LoVo (cell line): ENCODE measurements around the gene PEX14.

ENCODE experiments used
- DNase-seq: peaks from one replicate; pipeline ENCODE4 v3.0.0-alpha.2; 2016; ENCODE audit warnings: low spot score

PEX14 gene

DNA sequence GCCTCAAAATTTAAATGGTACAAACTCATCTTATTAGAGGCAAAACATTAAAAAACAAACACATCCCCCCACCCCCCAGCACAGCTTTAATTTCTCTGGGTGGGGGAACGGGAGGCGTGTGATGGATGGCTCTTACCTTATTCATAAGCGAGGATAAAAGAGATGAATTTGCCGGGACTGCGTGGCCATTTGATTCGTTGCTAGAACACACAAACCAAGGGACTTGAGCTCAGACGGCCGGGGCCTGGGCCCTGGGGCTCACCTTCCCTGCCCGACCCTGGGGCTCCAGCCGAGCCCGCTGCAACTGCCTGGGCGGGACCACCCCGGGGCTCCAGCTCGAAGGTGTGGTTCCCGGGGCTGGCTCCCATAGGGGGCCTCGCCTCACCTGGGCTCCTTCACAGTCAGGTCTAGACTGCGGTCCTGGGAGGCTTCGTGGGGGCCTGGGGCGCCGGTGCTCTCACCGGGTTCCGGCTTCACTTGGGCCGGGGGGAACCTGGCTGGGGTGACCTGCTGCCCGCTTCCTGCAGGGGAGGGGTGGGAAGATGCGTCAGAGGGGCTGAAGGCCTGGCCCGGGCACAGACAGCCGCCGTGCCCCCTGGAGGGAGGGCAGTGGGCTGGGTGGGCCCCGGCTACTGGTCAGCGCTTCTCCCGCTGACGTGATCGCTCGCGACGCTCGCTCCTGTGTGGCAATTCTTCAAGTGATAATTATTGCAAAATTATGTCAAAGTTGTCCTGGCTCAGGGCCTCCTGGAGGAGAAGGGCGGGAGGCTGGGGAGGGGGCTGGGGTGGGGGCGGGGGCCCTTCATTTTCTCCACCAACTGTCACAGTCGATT is 176.0 kb downstream of the PEX14 start:
- no peak for DNase-seq

DNA sequence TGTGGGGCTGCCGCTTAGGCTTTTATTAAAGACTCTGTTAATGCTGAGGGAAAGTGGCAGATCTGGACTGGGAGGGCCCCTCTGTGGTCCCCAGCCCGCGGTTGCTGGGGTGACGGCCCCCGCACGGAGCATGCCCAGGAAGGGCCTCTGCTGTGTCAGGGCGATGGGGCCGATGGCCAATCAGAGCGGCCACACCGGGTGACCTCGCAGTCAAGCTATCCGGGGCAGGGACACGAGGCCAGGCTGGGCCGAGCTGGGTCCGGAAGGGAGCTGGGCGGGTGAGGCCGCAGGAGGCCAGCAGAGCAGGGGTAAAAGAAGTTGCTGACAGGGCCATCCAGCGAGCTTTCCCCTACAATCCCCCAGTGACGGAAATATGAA is 176.6 kb downstream of the PEX14 start:
- no peak for DNase-seq

DNA sequence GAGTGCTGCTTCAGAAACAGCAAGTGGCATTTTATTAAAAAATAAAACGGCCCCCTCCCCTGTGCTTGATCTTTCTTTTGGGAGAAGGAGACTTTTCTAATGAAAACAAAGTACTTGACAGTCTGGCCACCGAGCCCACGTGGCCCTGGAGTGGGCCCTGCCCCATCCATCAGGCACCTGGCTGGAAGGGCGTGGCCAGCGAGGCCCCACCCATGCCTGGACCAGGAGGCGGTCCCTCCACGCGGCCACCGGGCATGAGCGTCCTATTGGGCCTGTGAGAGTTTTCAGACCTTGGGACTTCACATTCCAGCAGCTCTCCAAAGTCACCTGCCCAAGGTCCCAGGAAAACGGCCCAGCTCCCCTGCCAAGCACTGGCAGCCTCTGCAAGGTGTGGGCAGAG is 177.0 kb downstream of the PEX14 start:
- no peak for DNase-seq

DNA sequence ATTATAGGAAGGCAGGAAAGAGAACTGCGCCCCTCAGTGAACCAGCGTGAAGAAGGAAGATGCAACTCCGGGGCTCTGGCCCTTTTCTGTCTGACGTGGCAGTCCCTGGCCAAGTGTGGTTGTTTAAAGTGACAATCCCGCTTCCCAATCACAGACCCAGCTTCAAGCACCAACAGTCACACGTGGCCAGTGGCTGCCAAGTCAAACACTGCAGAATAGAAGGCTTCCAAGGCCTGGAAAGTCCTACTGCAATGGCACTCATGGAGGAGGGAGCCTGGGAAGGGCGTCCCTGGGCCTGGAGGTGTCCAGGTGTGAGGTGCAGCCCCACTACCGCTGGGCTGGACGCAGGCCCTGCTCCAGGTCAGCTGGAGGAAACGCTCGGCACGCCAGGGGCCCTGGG is 177.9 kb downstream of the PEX14 start:
- DNase-seq = no peak

DNA sequence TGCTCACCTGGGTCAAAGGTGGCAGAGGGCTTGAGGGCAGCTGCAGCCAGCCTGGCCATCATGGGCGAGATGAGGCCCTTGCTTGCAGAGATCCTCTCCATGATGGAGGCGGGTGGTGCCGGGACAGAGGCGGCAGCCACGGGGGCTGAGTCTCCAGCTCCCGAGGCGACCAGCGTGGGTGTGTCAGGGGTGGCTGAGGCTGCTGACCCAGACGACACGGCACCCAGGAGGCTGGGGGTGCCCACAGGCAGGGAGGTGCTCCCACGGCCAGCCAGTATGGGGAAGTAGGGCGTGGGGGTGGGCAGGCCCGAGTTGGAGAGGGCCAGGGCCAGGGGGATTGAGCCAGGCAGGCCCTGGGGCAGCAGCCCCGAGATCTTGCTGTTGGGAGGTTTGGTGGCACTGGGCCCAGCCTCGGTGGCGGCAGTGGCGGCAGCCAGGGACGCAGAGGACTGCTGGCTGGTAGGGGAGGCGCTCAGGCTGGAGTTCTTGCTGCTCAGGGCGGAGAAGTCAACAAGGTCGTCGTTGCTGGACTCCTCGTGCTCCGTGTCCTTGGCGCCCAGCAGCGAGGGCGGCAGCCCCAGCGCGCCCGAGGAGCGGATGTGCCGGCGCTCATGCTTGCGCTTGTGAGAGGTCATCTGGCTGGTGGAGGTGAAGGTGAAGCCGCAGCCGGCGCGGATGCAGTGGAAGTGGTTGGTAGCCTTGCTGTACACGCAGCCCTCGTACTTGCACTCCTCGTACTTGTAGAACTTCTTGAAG is 178.8 kb downstream of the PEX14 start:
- no peak for DNase-seq

DNA sequence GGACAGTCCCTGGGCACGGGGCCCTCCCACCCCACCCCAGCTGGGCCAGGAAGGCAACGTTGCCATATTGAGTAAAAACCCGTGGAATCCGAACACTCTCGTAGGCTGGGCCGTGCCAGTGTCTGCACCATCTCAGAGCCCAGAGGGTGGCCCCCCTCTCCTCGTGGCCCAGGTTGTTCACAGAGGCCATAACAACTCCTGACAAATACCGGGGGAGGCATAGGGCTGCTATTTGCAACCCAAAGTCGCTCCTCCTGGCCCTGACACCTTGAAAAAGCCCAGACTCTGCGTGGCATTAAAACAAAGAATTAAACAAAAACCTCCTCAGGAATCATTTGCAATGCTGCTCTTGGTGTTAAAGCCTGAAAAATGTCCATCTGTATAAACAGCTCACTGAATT is 180.3 kb downstream of the PEX14 start:
- DNase-seq = no peak

DNA sequence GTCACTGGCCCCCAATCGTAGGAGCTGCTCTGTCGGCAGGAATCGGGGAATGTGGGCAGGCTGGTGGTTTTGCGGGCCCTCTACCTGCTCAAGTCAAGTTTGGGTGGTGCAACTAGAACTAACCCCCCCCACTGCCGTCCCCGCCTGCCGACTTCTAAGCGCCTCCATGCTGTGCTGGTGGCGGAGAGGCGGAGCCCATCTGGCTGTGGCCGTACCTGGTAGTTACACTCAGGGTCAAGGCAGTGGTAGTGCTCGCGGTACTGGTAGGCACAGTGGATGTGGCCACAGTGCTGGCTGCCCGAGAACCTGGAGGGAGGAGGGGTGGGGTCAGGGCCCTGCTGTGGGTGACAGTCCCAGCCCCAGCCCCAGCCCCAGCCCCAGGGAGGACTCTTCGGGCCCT is 181.7 kb downstream of the PEX14 start:
- DNase-seq = no peak

DNA sequence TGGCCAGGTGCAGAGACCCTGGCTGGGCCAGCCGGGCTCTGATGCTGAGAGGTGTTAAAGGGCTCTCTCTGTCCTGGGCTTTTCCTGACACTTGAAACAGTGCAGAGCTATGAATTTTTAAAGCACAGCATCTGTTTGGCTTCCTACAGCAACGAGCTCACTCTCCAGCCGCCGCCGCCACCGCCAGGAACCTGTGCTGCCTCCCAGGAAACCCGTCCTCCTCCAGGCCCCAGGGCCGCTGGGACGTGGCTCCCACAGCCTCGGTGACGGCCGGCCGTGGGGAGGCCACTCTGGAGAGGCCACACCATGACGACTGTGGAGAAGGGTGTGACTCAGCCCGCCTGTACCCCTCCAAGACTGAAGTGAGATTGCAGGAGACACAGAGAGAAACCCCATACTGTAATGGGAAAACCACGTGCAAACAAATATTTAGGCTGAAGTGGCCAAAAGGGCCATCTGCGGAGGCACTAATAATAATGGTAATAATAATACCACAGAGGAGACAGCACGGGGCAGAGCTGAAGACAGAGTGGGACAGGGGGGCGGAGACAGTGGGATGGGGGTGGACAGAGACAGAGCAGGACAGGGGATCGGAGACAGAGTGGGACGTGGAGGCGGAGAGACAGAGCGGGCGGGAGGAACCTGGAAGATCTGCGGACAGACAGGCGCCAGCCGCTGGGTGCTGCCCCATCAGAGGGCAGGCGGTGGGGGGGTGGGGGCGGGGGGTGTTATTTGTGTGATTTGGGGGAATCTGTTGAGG is 182.5 kb downstream of the PEX14 start:
- no peak for DNase-seq

DNA sequence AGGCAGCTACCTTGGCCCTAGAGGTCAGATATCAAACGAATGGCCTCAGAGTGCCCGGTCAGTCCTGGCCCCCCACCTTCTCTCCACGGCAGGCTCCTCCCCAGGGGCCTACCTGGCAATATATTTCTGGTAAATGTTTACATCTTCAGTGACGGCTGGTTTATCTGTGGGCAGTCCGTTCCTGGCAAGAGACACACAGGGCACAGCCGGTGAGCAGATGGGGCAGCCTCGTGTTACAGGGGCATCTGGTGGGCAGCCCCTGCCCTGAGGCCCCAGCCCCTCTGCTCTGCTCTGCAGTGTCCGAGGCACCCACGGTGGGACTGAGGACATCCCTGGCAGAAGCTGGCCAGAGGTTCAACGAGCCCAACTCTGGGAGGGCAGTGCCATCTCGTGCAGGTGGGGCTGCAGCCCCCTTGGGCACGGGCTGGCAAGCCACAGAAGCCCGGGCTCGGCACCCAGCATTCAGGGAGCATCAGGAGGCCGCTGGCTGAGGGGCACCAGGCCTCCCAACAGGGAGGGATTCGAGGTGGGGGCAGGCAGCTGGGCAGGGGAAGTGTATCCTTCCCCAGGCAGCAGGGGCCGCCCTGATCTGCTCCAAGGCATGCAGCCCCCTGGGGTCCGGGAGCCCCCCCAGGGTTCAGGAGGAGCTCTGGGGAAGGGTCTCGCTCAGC is 183.8 kb downstream of the PEX14 start:
- no peak for DNase-seq

DNA sequence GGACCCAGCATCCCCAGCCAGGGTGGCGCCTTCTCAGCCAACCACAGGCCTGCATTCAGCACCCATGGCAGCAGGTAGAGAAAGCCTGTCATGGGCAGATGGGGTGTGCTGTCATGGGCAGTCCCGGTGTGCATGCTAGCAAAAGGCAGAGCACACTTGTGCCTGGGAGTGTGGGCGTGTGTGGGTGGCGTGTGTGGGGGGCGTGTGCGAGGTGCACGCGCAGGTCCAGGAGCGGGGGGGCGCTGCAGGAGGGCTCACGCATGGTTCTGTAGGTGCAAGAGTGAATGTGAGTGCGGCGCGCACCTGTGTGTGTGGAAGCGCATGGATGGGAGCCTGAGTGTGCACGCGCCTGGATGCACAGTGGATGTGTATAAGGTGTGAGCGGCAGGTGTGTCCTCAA is 184.5 kb downstream of the PEX14 start:
- no peak for DNase-seq

DNA sequence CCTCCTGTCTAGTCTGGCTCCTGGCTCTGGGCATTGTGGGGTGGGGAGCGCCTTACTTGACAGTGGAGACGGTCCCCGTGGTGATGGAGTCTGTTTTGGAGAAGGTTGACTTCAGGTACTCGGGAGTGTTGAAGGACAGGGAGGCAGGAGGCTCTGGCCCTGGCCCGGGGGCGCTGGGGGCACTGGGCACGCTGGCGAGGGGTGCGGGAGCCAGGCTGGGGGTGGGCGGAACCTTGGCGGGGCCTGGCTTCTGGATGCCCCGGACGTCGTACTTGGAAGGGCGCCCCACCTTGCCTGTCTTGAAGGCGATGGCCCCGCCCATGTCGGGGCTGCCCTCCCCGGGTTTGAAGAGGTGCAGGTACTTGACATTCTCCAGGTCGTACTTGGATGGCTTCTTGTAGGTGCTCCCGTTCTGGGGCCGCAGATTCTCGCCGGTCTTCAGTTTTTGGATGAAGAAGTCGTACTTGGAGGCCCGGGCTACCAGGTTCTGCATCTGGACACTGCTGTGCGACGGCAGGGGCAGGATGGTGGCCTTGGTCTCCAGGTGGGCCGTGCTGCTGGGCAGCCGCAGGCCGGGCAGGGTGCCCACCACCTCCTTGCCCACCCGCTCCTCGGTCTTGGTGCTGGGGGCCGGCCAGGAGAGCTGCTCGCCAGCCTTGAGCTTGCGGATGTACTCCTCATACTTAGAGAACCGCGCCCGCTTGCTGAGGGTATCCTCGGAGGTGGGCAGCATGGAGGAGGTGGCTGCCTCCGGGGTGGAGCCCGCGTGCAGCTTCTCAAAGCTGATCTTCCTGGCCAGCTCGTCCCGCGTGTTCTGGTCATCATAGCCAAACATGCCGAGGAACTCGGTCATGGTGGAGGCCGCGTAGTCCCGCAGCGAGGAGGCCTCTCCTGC is 185.1 kb downstream of the PEX14 start:
- DNase-seq = no peak

DNA sequence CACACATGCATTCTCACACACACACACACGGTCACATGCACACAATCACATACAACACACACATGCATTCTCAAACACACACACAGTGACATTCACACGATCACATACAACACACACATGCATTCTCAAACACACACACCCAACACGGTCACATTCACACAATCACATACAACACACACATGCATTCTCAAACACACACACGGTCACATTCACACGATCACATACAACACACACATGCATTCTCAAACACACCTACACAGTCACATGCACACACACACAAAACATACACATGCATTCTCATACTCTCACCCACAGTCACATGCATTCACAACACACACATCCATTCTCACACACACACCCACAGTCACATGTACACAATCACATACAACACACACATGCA is 186.7 kb downstream of the PEX14 start:
- DNase-seq = no peak

DNA sequence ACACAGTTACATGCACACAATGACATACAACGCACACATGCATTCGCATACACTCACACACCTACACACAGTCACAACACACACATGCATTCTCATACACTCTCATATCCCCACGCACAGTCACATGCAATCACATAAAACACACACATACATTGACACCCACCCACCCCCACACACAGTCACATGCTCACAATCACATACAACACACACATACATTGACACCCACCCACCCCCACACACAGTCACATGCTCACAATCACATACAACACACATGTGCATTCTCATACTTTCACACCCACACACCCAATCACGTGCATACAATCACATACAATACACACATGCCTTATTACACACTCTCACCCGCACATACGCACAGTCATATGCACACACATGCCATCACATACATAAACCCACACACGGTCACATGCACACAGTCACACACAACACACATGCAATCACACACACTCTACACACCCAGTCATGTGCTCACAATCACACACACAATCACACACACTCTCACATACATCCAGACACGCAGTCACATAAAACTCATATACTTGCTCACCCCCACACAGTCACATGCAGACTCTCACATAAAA is 187.4 kb downstream of the PEX14 start:
- no peak for DNase-seq

DNA sequence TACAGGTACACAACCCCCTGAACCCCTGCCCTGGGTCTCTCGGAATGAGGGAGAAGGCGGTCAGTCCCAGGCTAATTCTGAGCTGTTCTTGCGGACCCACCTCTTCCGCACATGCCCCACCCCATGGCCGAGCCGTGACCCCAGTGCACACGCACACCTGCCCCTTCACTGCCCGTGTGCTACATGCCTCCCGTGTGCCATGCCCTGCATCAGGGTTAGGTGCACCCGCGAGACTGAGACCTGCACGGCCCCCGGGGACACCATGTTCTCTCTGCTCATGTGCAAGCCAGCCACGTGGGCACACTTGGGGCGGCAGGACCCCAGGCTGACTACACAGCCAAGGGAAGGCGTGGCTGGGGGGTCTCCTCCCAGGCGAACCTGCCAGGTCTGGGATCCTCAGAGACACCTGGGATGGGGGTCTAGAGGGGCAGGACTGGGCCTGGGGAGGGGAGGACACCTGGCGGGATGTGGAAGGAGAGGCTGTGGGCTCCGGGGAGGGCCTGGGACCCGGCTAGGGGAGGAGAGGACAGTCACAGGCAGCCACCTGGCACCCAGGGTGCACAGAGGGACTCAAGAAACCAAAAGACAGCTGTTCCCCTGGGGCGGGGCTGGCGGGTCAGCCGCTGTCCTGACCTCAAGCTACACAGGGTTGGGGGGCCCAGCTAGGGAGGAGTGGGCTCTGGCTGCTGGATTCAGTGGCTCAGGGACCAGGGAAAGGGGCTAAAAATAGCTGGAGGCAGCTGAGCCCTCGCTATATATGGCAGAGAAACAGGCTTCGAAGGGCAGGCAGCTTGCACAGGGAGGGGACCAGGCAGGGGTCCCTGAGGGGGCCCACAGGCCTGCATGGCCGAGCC is 188.3 kb downstream of the PEX14 start:
- no peak for DNase-seq

DNA sequence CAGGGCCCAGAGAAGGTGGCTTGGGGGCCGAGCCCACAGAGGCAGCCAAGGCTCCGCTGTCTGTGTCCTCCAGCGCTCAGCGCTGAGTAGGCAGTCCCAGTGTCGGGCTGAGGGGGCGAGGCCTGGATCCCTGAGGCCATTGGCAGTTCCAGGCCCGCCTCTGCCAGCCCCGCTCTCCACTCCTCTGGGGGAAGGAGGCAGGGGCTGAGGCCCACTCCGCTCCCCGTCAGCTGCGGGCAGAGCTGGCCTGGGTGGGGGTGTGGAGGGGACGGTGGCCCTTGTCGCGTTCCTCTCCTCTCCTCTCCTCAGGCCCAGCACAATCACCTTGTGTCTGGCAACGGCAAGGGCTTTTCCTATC is 188.9 kb downstream of the PEX14 start:
- DNase-seq = no peak

DNA sequence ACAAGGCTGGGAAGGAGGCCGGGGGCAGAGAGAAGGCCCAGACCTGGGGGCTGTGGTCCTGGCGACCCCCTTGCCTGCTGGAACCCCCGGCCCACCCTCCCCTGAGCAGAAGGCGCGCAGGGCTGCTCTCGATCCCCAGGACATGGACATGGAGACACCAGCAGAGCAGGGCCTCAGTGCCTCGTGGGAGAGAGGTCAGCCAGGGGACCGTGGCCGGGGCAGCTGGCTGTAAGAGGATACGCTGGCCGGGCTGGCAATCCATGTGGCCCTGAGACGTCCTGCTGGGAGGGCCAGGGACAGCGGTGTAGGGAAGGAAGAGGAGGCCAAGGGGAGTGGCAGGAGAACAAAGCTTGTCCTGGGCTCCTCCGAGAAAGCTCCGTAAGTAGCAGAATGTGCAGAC is 189.5 kb downstream of the PEX14 start:
- DNase-seq = no peak

DNA sequence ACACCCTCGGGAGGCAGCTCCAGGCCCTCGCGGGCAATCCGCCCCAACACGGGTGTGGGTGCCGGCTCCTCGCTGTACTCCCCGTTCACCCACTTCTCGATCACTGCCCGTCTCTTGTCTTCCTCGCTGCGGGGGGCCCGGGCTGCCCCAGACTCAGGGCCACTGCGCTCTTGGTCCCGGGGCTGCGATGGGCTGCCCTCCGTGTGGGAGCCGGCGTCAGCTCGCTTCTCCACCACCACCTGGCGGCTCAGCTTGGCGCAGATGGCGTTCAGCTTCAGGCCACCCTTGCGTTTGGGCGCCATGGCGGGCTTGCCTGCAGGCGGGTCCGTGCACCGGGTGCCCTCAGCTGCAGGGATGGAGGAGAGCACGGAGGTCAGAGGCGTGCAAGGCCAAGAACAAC is 190.5 kb downstream of the PEX14 start:
- DNase-seq = no peak

DNA sequence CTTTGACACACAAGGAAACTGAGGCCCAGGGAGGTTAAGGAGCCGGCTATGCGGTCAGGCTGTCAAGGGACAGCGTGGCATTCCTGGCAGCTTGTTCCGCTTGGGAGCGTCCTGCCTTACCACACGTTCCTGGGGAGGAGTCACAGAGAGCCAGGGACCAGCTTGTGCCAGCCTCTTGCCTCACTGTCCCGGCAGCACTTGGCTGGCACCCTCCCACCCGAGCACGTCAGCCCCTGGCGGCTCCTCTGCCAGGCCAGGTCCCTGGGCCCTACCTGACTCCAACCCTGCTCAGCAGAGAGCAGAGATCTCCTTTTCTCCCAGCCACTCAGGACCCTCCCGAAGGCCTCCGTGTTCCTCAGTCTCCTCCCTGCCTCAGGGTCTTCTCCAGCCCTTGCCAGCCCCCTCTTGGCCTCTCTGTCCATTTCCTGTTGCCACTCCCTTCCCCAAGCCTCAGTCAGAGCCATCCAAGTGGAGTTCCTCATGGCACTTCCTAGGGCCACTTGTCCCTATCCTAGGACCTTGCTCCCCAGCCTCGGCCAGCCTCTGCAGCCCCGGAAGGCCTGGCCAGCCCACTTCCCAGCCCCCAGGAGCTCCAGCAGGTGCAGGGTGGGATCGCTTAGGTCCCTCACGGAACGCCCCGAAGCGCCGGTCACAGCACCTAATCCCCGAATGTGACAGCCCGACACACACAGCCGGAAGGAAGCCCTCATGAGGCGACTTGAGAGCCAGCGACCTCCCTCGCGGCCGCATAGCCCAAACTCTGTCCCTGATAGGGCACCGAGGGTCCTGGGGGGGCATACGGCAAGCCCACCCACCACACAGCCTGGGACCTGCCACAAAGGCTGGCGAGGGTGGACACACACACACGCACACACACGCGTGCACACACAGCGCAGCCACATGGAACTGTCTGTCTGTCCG is 191.4 kb downstream of the PEX14 start:
- DNase-seq = no peak
